NCI-H82 treated with DMSO at 0.1 percent for 48 hours (cell line): ENCODE measurements around the gene ELF5.

Source experiments
- DNase-seq: peaks from one replicate; lab custom pipeline; 2025; ENCODE audit not compliant: unreplicated experiment; lab: John Stamatoyannopoulos, UW

The ELF5 gene

GRCh38 chr11:34513682-34514449, at the start of gene ELF5:
TSS of gene ELF5 (minus strand) at chr11:34513794. CDS start at chr11:34505749, 8,045 bp downstream.
- no peak for DNase-seq

- no peak for DNase-seq
Measured at GRCh38 chr11:34562976-34563375, 49.4 kb upstream of the ELF5 start.

GRCh38 chr11:34560511-34560910, 46.9 kb upstream of the ELF5 start:
- DNase-seq: no peak

GRCh38 chr11:34558673-34559072, 45.1 kb upstream of the ELF5 start:
- no peak for DNase-seq

- no peak for DNase-seq
Measured at GRCh38 chr11:34558211-34558610, 44.6 kb upstream of the ELF5 start.

GRCh38 chr11:34552270-34552669, 38.7 kb upstream of the ELF5 start:
- DNase-seq: no peak

GRCh38 chr11:34549271-34549670, 35.7 kb upstream of the ELF5 start:
- DNase-seq: no peak

- DNase-seq: no peak
Measured at GRCh38 chr11:34548278-34548677, 34.7 kb upstream of the ELF5 start.

- DNase-seq: no peak
Measured at GRCh38 chr11:34546511-34547209, 33.1 kb upstream of the ELF5 start.

- no peak for DNase-seq
Measured at GRCh38 chr11:34542089-34542488, 28.5 kb upstream of the ELF5 start.

GRCh38 chr11:34540870-34541269, 27.3 kb upstream of the ELF5 start:
- DNase-seq: no peak

GRCh38 chr11:34537636-34538035, 24.0 kb upstream of the ELF5 start:
- no peak for DNase-seq

GRCh38 chr11:34536056-34536455, 22.5 kb upstream of the ELF5 start:
- no peak for DNase-seq

- no peak for DNase-seq
Measured at GRCh38 chr11:34534826-34535225, 21.2 kb upstream of the ELF5 start.

GRCh38 chr11:34531663-34532062, 18.1 kb upstream of the ELF5 start:
- DNase-seq: no peak

GRCh38 chr11:34530545-34531234, 17.1 kb upstream of the ELF5 start:
- no peak for DNase-seq

- no peak for DNase-seq
Measured at GRCh38 chr11:34529643-34530042, 16.0 kb upstream of the ELF5 start.

GRCh38 chr11:34528072-34528471, 14.5 kb upstream of the ELF5 start:
- no peak for DNase-seq

- DNase-seq: no peak
Measured at GRCh38 chr11:34525888-34526657, 12.5 kb upstream of the ELF5 start.

GRCh38 chr11:34525098-34525497, 11.5 kb upstream of the ELF5 start:
- DNase-seq: no peak

GRCh38 chr11:34524696-34525095, 11.1 kb upstream of the ELF5 start:
- DNase-seq: no peak
